Liver (tissue), 9 donors: ENCODE results near the gene RNASEH2A. TPM values are rescaled to one million over a fixed set of nuclear protein-coding genes. Genes with fewer than 3 reads are reported as not detected.

Experiments
- DNase-seq: peaks from one replicate; pipeline ENCODE4 v3.0.0-alpha.2; 2017; ENCODE audit warnings: low spot score
- H3K27ac ChIP-seq, 2 donors: one replicate each; pipeline ENCODE4 v1.7.0; 2013; ENCODE audit warnings: inconsistent platforms in 2 of 2, low read length in 2 of 2, control low read depth in 1 of 2, low read depth in 1 of 2, mild to moderate bottlenecking in 1 of 2
- H3K27me3 ChIP-seq, 4 donors: one replicate each; pipeline versions ENCODE4 v1.6.1 to v1.7.0; 2013; ENCODE audit warnings: low read length in 3 of 4, inconsistent platforms in 1 of 4, mild to moderate bottlenecking in 1 of 4, moderate library complexity in 1 of 4; ENCODE audit not compliant: control insufficient read depth in 4 of 4, insufficient read depth in 4 of 4
- H3K36me3 ChIP-seq, 4 donors: one replicate each; pipeline versions ENCODE4 v1.6.1 to v1.7.0; 2013; ENCODE audit warnings: low read length in 3 of 4, mild to moderate bottlenecking in 3 of 4, low read depth in 1 of 4, moderate library complexity in 1 of 4; ENCODE audit not compliant: control insufficient read depth in 4 of 4, insufficient read depth in 3 of 4
- H3K4me1 ChIP-seq, 4 donors: one replicate each; pipeline versions ENCODE4 v1.6.1 to v1.7.0; 2013; ENCODE audit warnings: low read length in 3 of 4, mild to moderate bottlenecking in 3 of 4, moderate library complexity in 1 of 4; ENCODE audit not compliant: control insufficient read depth in 4 of 4, insufficient read depth in 4 of 4
- H3K4me3 ChIP-seq, 3 donors: one replicate each; pipeline versions ENCODE4 v1.6.1 to v1.7.0; 2013; ENCODE audit warnings: low read length in 3 of 3, control low read depth in 1 of 3, low read depth in 1 of 3, mild to moderate bottlenecking in 1 of 3
- H3K9ac ChIP-seq, 2 donors: one replicate each; pipeline ENCODE4 v1.7.0; 2013; ENCODE audit warnings: low read length in 2 of 2, mild to moderate bottlenecking in 2 of 2, moderate library complexity in 2 of 2, control low read depth in 1 of 2, low read depth in 1 of 2
- H3K9me3 ChIP-seq, 4 donors: one replicate each; pipeline versions ENCODE4 v1.6.1 to v1.7.0; 2013; ENCODE audit warnings: low read length in 3 of 4; ENCODE audit not compliant: control insufficient read depth in 4 of 4
- ATF3 ChIP-seq: IDR thresholded peaks from 2 replicates; pipeline ENCODE4 v1.6.1; 2016; ENCODE audit warnings: antibody characterized with exemption
- CTCF ChIP-seq: fragments of 150-350 bp; IDR thresholded peaks from 2 replicates; pipeline ENCODE4 v1.5.1; 2017; ENCODE audit warnings: improper control_type of control experiment, low read depth, low read length; ENCODE audit not compliant: missing input control
- EGR1 ChIP-seq, 2 donors: IDR thresholded peaks; 2 replicates each; pipeline ENCODE4 v1.6.1; 2016 to 2018; ENCODE audit warnings: antibody characterized with exemption in 2 of 2, low read depth in 2 of 2
- FOXA1 ChIP-seq: IDR thresholded peaks from 2 replicates; pipeline ENCODE4 v1.6.1; 2016; ENCODE audit warnings: antibody characterized with exemption
- GABPA ChIP-seq, 2 donors: IDR thresholded peaks in 1 of 2; conservative IDR thresholded peaks in 1 of 2; 2 replicates each; pipeline ENCODE4 v1.6.1; 2016; ENCODE audit warnings: antibody characterized with exemption in 2 of 2, mild to moderate bottlenecking in 1 of 2, moderate library complexity in 1 of 2
- HNF4G ChIP-seq: IDR thresholded peaks from 2 replicates; pipeline ENCODE4 v1.6.1; 2016; ENCODE audit warnings: antibody characterized with exemption
- JUND ChIP-seq, 2 donors: IDR thresholded peaks; 2 replicates each; pipeline ENCODE4 v1.6.1; 2016; ENCODE audit warnings: antibody characterized with exemption in 2 of 2
- NR2F2 ChIP-seq: IDR thresholded peaks from 2 replicates; pipeline ENCODE4 v1.6.1; 2016; ENCODE audit warnings: antibody characterized with exemption
- REST ChIP-seq: IDR thresholded peaks from 2 replicates; pipeline ENCODE4 v1.6.1; 2016; ENCODE audit warnings: antibody characterized with exemption, mild to moderate bottlenecking
- RXRA ChIP-seq, 2 donors: IDR thresholded peaks; 2 replicates each; pipeline ENCODE4 v1.6.1; 2017 to 2018; ENCODE audit warnings: antibody characterized with exemption in 2 of 2, mild to moderate bottlenecking in 1 of 2
- SP1 ChIP-seq: IDR thresholded peaks from 2 replicates; pipeline ENCODE4 v1.6.1; 2018; ENCODE audit warnings: antibody characterized with exemption, mild to moderate bottlenecking
- TAF1 ChIP-seq: conservative IDR thresholded peaks from 2 replicates; pipeline ENCODE4 v1.6.1; 2016; ENCODE audit warnings: antibody characterized with exemption, mild to moderate bottlenecking
- YY1 ChIP-seq: IDR thresholded peaks from 2 replicates; pipeline ENCODE4 v1.6.1; 2016; ENCODE audit warnings: antibody characterized with exemption, mild to moderate bottlenecking
- ZBTB33 ChIP-seq: IDR thresholded peaks from 2 replicates; pipeline ENCODE4 v1.6.1; 2016; ENCODE audit warnings: antibody characterized with exemption
- WGBS: extraction: QIAGEN DNeasy Blood & Tissue Kit; methylation state at CpG from one replicate; pipeline ENCODE4 v1.1.7; 2013; 5-methylcytosine and 5-hydroxymethylcytosine counted together
- polyA plus RNA-seq, 2 donors: library from polyadenylated mRNA; stranded (reverse) in 1 of 2; unstranded in 1 of 2; fragments of 200-250 nt in 1 of 2; fragments of >200 nt in 1 of 2; fragmentation: Nextera tagmentation in 1 of 2; extraction: Ambion mirVana in 1 of 2; gene quantifications; one replicate each; pipeline versions ENCODE4 v1.2.1 to v1.2.3, GENCODE V29; 2013 to 2015
- total RNA-seq, 2 donors: library from RNA; depleted of rRNA; stranded (reverse); fragments of >200 nt; gene quantifications; one replicate each; pipeline ENCODE4 v1.2.3, GENCODE V29; 2014
- donor health status: healthy.
- donor health status: healthy.
- donor health status: healthy.
- donor health status: healthy.
- donor health status: healthy.

The RNASEH2A gene
- total and polyA plus RNA-seq, 4 donors: 1.8 to 17.5 (median 3.5) TPM

GRCh38 chr19:12821761-12822160 is 15.4 kb downstream of the RNASEH2A start:
- Histone ChIP-seq H3K27me3 (peaks cover 0 to 2% (median 0%) of the 10 kb centered on the region in 4 donors), H3K4me3 (no peak overlapping the region), H3K9ac (no peak overlapping the region), H3K4me1 (peaks cover 0 to 4% (median 0%) of the 10 kb centered on the region in 4 donors), H3K9me3 (no peaks in the 10 kb centered on the region), H3K36me3 (no peaks in the 10 kb centered on the region), H3K27ac (no peak overlapping the region)
- TF ChIP-seq REST (no peak), CTCF (no peak), TAF1 (no peak)
- no peak for DNase-seq
- 92% methylated on average over 2 of the region's 2 CpGs for WGBS

GRCh38 chr19:12825254-12826131 is 19.1 kb downstream of the RNASEH2A start:
- DNase-seq: peak; percentile 55
- WGBS: 12% methylated on average over 46 of the region's 46 CpGs
- no peaks in the 10 kb centered on the region for H3K9me3 ChIP-seq
- H3K36me3 ChIP-seq: no peaks in the 10 kb centered on the region
- no peak overlapping the region for H3K27ac ChIP-seq
- peaks cover 0 to 8% (median under 1%) of the 10 kb centered on the region in 4 donors for H3K4me1 ChIP-seq
- TF ChIP-seq YY1 (no peak), JUND (IDR thresholded peaks at IDR 0.05) (no peak), FOXA1 (no peak), HNF4G (no peak), ATF3 (no peak), NR2F2 (no peak), ZBTB33 (no peak), SP1 (no peak), TAF1 (no peak), EGR1 (IDR thresholded peaks at IDR 0.05; ENCODE audit: low read depth in 2 of 2) (no peak), GABPA (IDR thresholded peaks at IDR 0.05 in 1 of 2, conservative IDR thresholded peaks at IDR 0.05 in 1 of 2) (no peak), RXRA (IDR thresholded peaks at IDR 0.05) (no peak)
- H3K4me3 ChIP-seq: no peak overlapping the region
- no peak overlapping the region for H3K9ac ChIP-seq
- peaks cover 0 to 2% (median under 1%) of the 10 kb centered on the region in 4 donors for H3K27me3 ChIP-seq
